HG03354 (cell line): ENCODE measurements around the gene HOXA6.

Source experiments
- ATAC-seq: cut with Tn5 transposase; IDR thresholded peaks from one replicate; pipeline ENCODE4 v1.9.1; 2021; ENCODE audit warnings: mild to moderate bottlenecking; ENCODE audit not compliant: unreplicated experiment, poor library complexity, severe bottlenecking

HOXA6 gene

GRCh38 chr7:27173956-27174873, 26.6 kb upstream of the HOXA6 start, which contains the start of gene HOXA10:
HOXA10 (minus strand) TSS chr7:27174320; CDS start chr7:27174306, 14 bp downstream.
- ATAC-seq, result no peak

DNA sequence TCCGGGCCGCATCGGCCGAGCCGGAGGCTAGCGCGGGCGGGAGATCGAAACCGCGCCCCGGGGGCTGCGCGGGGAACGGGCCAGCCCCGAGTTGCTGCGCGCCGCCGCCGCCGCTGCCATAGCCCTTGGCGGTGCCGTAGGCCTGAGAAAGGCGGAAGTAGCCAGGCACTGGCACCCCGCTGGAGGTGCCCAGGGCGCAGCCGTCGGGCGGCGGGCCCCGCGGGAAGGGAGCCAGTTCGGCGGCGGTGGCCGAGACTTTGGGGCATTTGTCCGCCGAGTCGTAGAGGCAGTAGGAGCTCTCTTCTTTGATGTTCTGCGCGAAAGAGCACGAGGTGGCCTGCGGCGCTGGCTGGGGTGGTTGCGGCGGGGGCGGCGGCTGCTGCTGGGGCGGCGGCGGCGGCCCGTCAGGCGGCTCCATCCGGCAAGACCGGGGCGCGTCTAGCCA, 26.0 kb upstream of the HOXA6 start:
- ATAC-seq, result no peak

DNA sequence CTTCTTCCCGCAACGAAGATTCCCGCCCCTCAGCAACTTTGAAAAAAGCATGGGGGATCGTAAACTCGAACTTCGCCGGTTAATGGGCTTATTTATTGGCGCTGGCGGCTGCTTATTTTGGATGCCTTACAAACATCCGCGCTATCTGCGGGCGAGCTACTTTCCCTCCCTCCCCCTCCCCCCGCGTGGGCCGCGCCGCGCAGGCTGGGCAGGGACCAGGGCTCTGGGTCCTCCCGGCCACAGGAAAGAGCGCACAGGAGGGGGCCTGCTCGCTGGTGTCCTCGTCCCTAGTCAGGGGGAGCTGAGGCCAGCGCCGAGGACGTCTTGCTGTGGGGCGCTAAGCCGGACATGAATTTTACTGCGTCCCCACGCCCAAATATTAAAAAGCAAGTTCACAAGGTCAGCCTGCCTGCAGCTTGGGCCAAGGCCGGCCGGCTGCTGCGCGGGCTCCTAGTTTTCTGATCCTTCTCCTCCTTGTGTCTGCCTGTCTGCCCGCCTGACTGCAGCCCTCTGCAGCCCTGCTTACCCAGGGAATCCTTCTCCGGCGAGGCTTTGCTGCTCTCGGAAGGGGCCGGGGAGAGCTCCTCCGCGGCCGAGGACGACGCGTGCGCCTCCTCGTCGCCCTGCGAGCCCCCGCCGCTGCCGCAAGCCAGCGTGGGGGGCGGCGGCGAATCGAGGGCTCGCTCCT, 25.4 kb upstream of the HOXA6 start:
- no peak for ATAC-seq

DNA sequence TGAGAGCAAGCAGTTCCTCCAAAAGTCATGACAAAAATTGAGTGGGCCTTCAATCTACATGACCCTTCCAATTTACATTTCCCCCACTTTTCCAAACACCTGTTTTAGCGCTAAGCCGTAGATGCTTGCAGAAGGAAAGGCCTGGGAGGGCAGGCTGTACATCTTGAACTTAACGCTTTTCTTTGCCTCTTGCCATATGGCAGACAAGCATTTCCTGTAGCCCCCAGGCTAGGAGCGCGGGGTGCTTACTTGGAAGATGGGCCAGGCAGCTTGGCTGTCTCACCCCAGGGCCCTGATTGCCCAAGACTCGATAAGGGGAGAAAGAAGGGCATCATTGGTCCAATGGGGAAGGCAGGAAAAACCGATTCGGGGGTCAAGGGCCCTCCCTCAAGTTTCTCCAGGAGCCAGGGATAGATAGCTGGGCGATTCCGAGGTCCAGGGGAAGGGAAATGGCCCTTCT, 24.8 kb upstream of the HOXA6 start:
- ATAC-seq, result no peak

GRCh38 chr7:27171637-27172314, 24.2 kb upstream of the HOXA6 start:
- ATAC-seq, result no peak

DNA sequence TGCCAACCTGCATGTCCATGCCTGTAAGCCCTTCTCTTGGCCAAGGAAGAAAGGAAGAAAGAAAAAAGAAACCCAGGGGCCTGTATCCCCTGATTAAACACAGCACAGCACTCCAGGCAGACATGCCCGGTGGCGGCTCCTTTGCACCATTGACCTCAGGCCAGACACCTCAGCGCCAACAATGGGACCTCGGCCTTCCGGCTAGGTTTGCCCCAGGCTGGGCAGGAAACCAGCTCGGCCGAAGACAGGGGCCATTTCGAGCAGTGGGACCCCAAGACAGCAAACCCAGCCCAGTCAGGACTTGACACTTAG, 23.7 kb upstream of the HOXA6 start:
- ATAC-seq, result no peak

DNA sequence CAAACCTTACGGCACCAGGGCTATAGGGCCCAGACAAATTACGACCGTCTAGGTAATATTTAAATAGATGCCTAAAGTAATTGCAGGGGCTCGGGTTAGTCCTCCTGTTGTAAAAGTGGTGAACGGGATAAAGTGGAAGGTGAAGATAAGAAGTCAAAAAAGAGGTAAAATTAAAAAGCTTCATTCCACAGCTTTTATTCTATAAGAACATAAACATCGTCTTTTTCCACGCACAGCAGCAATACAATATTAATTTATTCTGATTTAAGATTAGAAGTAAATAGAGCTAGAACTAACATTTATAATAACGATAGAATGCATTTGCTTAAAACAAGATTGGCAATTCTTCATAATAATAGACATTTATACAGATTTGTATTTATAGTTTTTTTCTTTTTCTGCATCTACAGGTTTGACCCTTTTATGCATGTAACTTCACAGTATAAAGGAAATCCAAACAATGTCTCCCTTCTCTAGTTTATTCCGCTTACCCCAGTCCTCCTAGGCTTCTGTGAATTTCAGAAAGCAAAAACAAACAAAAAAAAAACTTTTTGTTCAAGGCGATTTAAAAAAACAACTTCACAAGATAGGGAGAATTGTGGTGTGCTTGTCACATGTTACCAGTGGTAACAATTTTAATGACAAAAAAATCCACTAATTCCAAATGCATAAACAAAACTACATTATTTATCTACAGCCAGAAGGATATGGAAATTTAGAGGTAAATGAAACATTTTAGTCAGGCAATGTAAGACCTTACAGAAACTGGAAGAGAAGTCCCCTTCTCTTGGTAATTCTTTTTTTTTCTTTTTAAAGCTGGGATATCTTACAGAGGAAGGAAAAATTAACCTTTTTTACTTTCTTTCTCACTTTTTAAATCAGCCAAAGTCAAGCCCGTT, 23.1 kb upstream of the HOXA6 start:
- no peak for ATAC-seq

GRCh38 chr7:27169658-27170425, 22.3 kb upstream of the HOXA6 start:
- no peak for ATAC-seq

GRCh38 chr7:27168265-27168947, 20.8 kb upstream of the HOXA6 start:
- no peak for ATAC-seq

GRCh38 chr7:27167916-27168264, 20.3 kb upstream of the HOXA6 start:
- ATAC-seq, result no peak

GRCh38 chr7:27166531-27167505, 19.2 kb upstream of the HOXA6 start:
- ATAC-seq, result no peak

- ATAC-seq, result no peak
These were observed 18.5 kb upstream of the HOXA6 start for GRCh38 chr7:27165996-27166530.

GRCh38 chr7:27165089-27165995, 17.8 kb upstream of the HOXA6 start, which contains the start of gene HOXA9:
HOXA9 (minus strand) TSS chr7:27165537; CDS start chr7:27165457, 80 bp downstream.
- ATAC-seq, result no peak

DNA sequence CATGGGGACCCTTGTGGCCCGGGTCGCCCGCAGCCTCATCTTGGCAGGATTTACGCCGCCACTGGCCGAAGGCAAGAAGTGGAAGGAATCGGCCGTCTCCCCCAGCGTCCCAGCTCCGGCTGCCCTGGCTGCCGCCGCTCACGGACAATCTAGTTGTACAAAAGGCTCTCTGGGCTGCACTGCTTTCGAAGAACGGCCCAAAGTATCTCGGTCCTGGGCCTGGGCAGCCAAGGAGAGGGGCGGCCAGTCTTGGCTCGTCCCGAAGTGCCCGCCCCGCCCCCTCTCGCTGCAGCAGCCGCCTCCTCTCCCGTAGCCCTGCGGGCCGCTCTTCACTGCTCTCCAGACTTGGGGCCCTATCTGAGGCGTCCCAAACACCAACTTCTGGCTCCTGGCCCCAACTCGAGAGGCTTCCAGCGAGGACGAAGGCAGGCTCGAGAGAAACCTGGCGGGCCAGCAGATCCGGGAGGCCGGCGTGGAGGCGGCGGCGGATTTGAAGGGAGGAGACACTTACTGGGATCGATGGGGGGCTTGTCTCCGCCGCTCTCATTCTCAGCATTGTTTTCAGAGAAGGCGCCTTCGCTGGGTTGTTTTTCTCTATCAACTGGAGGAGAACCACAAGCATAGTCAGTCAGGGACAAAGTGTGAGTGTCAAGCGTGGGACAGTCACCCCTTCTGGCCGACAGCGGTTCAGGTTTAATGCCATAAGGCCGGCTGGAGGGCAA, 17.0 kb upstream of the HOXA6 start:
- ATAC-seq, result no peak

DNA sequence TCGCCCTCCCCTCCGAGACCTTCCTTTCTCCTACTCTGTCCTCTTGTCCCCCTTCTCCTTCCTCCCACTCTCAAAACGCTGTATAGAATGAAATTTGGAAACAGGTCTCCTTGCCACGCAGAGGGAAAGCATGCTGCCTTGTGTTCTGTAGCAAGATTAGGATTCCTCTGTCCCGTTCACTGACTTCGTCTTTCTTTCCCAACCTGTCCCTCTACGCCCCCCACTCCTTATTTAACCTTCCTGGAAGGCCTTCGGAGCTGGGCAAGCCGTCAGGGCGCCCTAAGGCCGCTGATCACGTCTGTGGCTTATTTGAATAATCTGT, 16.4 kb upstream of the HOXA6 start:
- no peak for ATAC-seq
